Mesendoderm (in vitro differentiated cells): Measurements from ENCODE around the gene GLI3.

ENCODE experiments used
- DNase-seq: peaks from one replicate; pipeline ENCODE4 v3.0.0; 2013
- H2AK5ac ChIP-seq: 2 replicates; pipeline ENCODE4 v1.6.1; 2013; ENCODE audit warnings: low read length, inconsistent platforms
- H2BK120ac ChIP-seq: 2 replicates; pipeline ENCODE4 v1.6.1; 2013; ENCODE audit warnings: low read depth, mild to moderate bottlenecking, low read length, moderate library complexity, mixed read lengths
- H2BK15ac ChIP-seq: replicated peaks from 2 replicates; pipeline ENCODE4 v1.6.1; 2013; ENCODE audit warnings: low read depth, mild to moderate bottlenecking, moderate library complexity
- H2BK5ac ChIP-seq: 2 replicates; pipeline ENCODE4 v1.6.1; 2013; ENCODE audit warnings: low read length, inconsistent platforms
- H3K18ac ChIP-seq: 2 replicates; pipeline ENCODE4 v1.6.1; 2013; ENCODE audit warnings: mild to moderate bottlenecking, low read length, mixed read lengths
- H3K23ac ChIP-seq: one replicate; pipeline ENCODE4 v1.6.1; 2013; ENCODE audit warnings: low read length
- H3K27ac ChIP-seq: 2 replicates; pipeline ENCODE4 v1.5.1; 2013; ENCODE audit warnings: low read depth, mild to moderate bottlenecking, inconsistent platforms, low read length, moderate library complexity
- H3K27me3 ChIP-seq: 2 replicates; pipeline ENCODE4 v1.6.1; 2013; ENCODE audit warnings: low read length, control low read depth, mild to moderate bottlenecking, inconsistent platforms; ENCODE audit not compliant: insufficient read depth, poor library complexity
- H3K36me3 ChIP-seq: 2 replicates; pipeline ENCODE4 v1.6.1; 2013; ENCODE audit warnings: low read length, inconsistent platforms; ENCODE audit not compliant: control insufficient read depth, insufficient read depth
- H3K4ac ChIP-seq: one replicate; pipeline ENCODE4 v1.6.1; 2013; ENCODE audit warnings: low read depth, mild to moderate bottlenecking, low read length, moderate library complexity
- H3K4me1 ChIP-seq: 2 replicates; pipeline ENCODE4 v1.6.1; 2013; ENCODE audit warnings: low read depth, low read length, inconsistent platforms; ENCODE audit not compliant: control insufficient read depth
- H3K4me2 ChIP-seq: 2 replicates; pipeline ENCODE4 v1.6.1; 2013; ENCODE audit warnings: low read length
- H3K4me3 ChIP-seq: 2 replicates; pipeline ENCODE4 v1.5.1; 2013; ENCODE audit warnings: mild to moderate bottlenecking, low read length
- H3K56ac ChIP-seq: one replicate; pipeline ENCODE4 v1.6.1; 2013; ENCODE audit warnings: low read length
- H3K79me1 ChIP-seq: 2 replicates; pipeline ENCODE4 v1.6.1; 2013; ENCODE audit warnings: low read length, inconsistent platforms
- H3K79me2 ChIP-seq: 2 replicates; pipeline ENCODE4 v1.6.1; 2013; ENCODE audit warnings: mild to moderate bottlenecking, low read length; ENCODE audit not compliant: control insufficient read depth, insufficient read depth
- H3K9ac ChIP-seq: 2 replicates; pipeline ENCODE4 v1.6.1; 2013; ENCODE audit warnings: low read length, inconsistent platforms
- H4K5ac ChIP-seq: one replicate; pipeline ENCODE4 v1.6.1; 2013; ENCODE audit warnings: low read length
- H4K8ac ChIP-seq: one replicate; pipeline ENCODE4 v1.6.1; 2013; ENCODE audit warnings: low read depth, mild to moderate bottlenecking, control low read depth, low read length, moderate library complexity
- whole genome bisulfite sequencing: extraction: QIAGEN DNeasy Blood & Tissue Kit; methylation state at CpG from one replicate; pipeline ENCODE4 v1.1.7; 2013; ENCODE audit warnings: low lambda C conversion rate, missing lambda C conversion rate; ENCODE audit not compliant: insufficient coverage; ENCODE audit errors: extremely low coverage; 5-methylcytosine and 5-hydroxymethylcytosine counted together

Gene GLI3

GRCh38 chr7:42272793-42273665 is 36.0 kb upstream of the GLI3 start:
- Histone ChIP-seq H3K18ac (no peak overlapping the region), H3K4ac (no peak overlapping the region), H4K8ac (no peak overlapping the region), H3K79me2 (no peaks in the 10 kb centered on the region), H2BK15ac (no peak overlapping the region), H3K79me1 (no peaks in the 10 kb centered on the region), H2BK5ac (no peak overlapping the region), H2BK120ac (no peak overlapping the region), H3K9ac (no peak overlapping the region), H4K5ac (no peak overlapping the region), H3K27ac (no peak overlapping the region), H3K27me3 (no peaks in the 10 kb centered on the region), H3K36me3 (no peaks in the 10 kb centered on the region), H3K4me1 (no peaks in the 10 kb centered on the region), H2AK5ac (no peak overlapping the region), H3K23ac (no peak overlapping the region), H3K4me2 (no peak overlapping the region), H3K56ac (no peak overlapping the region), H3K4me3 (no peak overlapping the region)
- DNase-seq: peak; percentile 81
- no CpG with 5 or more reads among the region's 3 CpGs for WGBS

- Histone ChIP-seq H3K79me1 (no peaks in the 10 kb centered on the region), H3K18ac (no peak overlapping the region), H3K4me2 (no peak overlapping the region), H2BK15ac (no peak overlapping the region), H4K8ac (no peak overlapping the region), H3K4me3 (no peak overlapping the region), H3K27me3 (no peaks in the 10 kb centered on the region), H3K9ac (no peak overlapping the region), H2BK120ac (no peak overlapping the region), H3K56ac (no peak overlapping the region), H3K79me2 (no peaks in the 10 kb centered on the region), H4K5ac (no peak overlapping the region), H3K4me1 (no peaks in the 10 kb centered on the region), H3K27ac (no peak overlapping the region), H2AK5ac (no peak overlapping the region), H3K23ac (no peak overlapping the region), H2BK5ac (no peak overlapping the region), H3K4ac (no peak overlapping the region), H3K36me3 (no peaks in the 10 kb centered on the region)
- WGBS: no CpG with 5 or more reads among the region's 4 CpGs
- no peak for DNase-seq
These were observed 32.2 kb upstream of the GLI3 start for GRCh38 chr7:42269161-42269560.

- no peak overlapping the region for H2BK5ac ChIP-seq
- H3K36me3 ChIP-seq: no peaks in the 10 kb centered on the region
- H3K18ac ChIP-seq: no peak overlapping the region
- no peak overlapping the region for H2BK15ac ChIP-seq
- no peaks in the 10 kb centered on the region for H3K4me1 ChIP-seq
- no peak overlapping the region for H2BK120ac ChIP-seq
- H3K23ac ChIP-seq: no peak overlapping the region
- H3K4me3 ChIP-seq: no peak overlapping the region
- no peak overlapping the region for H2AK5ac ChIP-seq
- H3K56ac ChIP-seq: no peak overlapping the region
- H3K4me2 ChIP-seq: no peak overlapping the region
- no peaks in the 10 kb centered on the region for H3K79me2 ChIP-seq
- H3K9ac ChIP-seq: no peak overlapping the region
- H4K8ac ChIP-seq: no peak overlapping the region
- DNase-seq: no peak
- H3K27ac ChIP-seq: no peak overlapping the region
- no peaks in the 10 kb centered on the region for H3K27me3 ChIP-seq
- no peaks in the 10 kb centered on the region for H3K79me1 ChIP-seq
- no peak overlapping the region for H3K4ac ChIP-seq
- WGBS: no CpG with 5 or more reads among the region's 4 CpGs
- no peak overlapping the region for H4K5ac ChIP-seq
These were observed 27.7 kb upstream of the GLI3 start for GRCh38 chr7:42264702-42265101.

- Histone ChIP-seq H3K27me3 (no peaks in the 10 kb centered on the region), H3K79me1 (no peaks in the 10 kb centered on the region), H3K36me3 (no peaks in the 10 kb centered on the region), H3K18ac (no peak overlapping the region), H3K4me2 (no peak overlapping the region), H3K27ac (no peak overlapping the region), H3K23ac (no peak overlapping the region), H3K4ac (no peak overlapping the region), H3K4me1 (no peaks in the 10 kb centered on the region), H2AK5ac (no peak overlapping the region), H2BK15ac (no peak overlapping the region), H3K56ac (no peak overlapping the region), H3K4me3 (no peak overlapping the region), H2BK5ac (no peak overlapping the region), H2BK120ac (no peak overlapping the region), H3K79me2 (no peaks in the 10 kb centered on the region), H3K9ac (no peak overlapping the region), H4K8ac (no peak overlapping the region), H4K5ac (no peak overlapping the region)
- no CpG with 5 or more reads among the region's 4 CpGs for WGBS
- no peak for DNase-seq
These were observed 27.0 kb upstream of the GLI3 start for GRCh38 chr7:42263971-42264370.

- WGBS: no CpG with 5 or more reads among the region's 7 CpGs
- H4K5ac ChIP-seq: no peak overlapping the region
- no peak overlapping the region for H3K27ac ChIP-seq
- H3K56ac ChIP-seq: no peak overlapping the region
- no peak overlapping the region for H3K4ac ChIP-seq
- DNase-seq: peak; percentile 4
- no peak overlapping the region for H2BK120ac ChIP-seq
- no peak overlapping the region for H3K18ac ChIP-seq
- H3K4me2 ChIP-seq: no peak overlapping the region
- no peaks in the 10 kb centered on the region for H3K36me3 ChIP-seq
- H2BK5ac ChIP-seq: no peak overlapping the region
- H2AK5ac ChIP-seq: no peak overlapping the region
- H3K9ac ChIP-seq: no peak overlapping the region
- H3K4me1 ChIP-seq: no peaks in the 10 kb centered on the region
- no peaks in the 10 kb centered on the region for H3K79me1 ChIP-seq
- H3K4me3 ChIP-seq: no peak overlapping the region
- no peak overlapping the region for H4K8ac ChIP-seq
- no peak overlapping the region for H2BK15ac ChIP-seq
- no peaks in the 10 kb centered on the region for H3K79me2 ChIP-seq
- H3K23ac ChIP-seq: no peak overlapping the region
- no peaks in the 10 kb centered on the region for H3K27me3 ChIP-seq
These were observed 26.0 kb upstream of the GLI3 start for GRCh38 chr7:42262964-42263363.

- no peak overlapping the region for H3K4me3 ChIP-seq
- no peak overlapping the region for H3K56ac ChIP-seq
- no peak overlapping the region for H3K27ac ChIP-seq
- no peak overlapping the region for H3K4me2 ChIP-seq
- H3K18ac ChIP-seq: no peak overlapping the region
- H2BK15ac ChIP-seq: no peak overlapping the region
- H4K8ac ChIP-seq: no peak overlapping the region
- no peaks in the 10 kb centered on the region for H3K4me1 ChIP-seq
- no peaks in the 10 kb centered on the region for H3K36me3 ChIP-seq
- no peak overlapping the region for H3K9ac ChIP-seq
- H2BK5ac ChIP-seq: no peak overlapping the region
- no peak overlapping the region for H4K5ac ChIP-seq
- no peak overlapping the region for H3K23ac ChIP-seq
- H3K79me2 ChIP-seq: no peaks in the 10 kb centered on the region
- H3K79me1 ChIP-seq: no peaks in the 10 kb centered on the region
- no peak for DNase-seq
- WGBS: no CpG with 5 or more reads among the region's 5 CpGs
- no peaks in the 10 kb centered on the region for H3K27me3 ChIP-seq
- no peak overlapping the region for H3K4ac ChIP-seq
- no peak overlapping the region for H2BK120ac ChIP-seq
- no peak overlapping the region for H2AK5ac ChIP-seq
These were observed 17.2 kb upstream of the GLI3 start for GRCh38 chr7:42254217-42254616.
